H1 (cell line): Measurements from ENCODE around the gene MLPH. TPM values are rescaled to one million over a fixed set of nuclear protein-coding genes. Genes with fewer than 3 reads are reported as not detected.

Source experiments
- CTCF ChIA-PET: fragments of 300-600 bp; sonication (Branson Sonifier 250); formaldehyde crosslinking; loops from one replicate; lab custom pipeline; 2021; ENCODE audit not compliant: partially characterized antibody; lab: Charles Lee
- POLR2A ChIA-PET: fragments of 300-600 bp; sonication (Branson Sonifier 250); formaldehyde crosslinking; loops from one replicate; lab custom pipeline; 2021; ENCODE audit warnings: inconsistent platforms; ENCODE audit not compliant: partially characterized antibody; lab: Charles Lee
- DNase-seq, 2 experiments: peaks; one replicate each; pipeline versions ENCODE4 v3.0.0 to v3.0.0-alpha.2; 2010 to 2022; ENCODE audit warnings: low spot score in 2 of 2, low read depth in 1 of 2, mixed read lengths in 1 of 2
- FAIRE-seq: peaks from 2 replicates; lab custom pipeline; 2011; peaks lifted over from hg19 to GRCh38; lab: Jason Lieb, UNC
- H2AFZ ChIP-seq: 2 replicates; pipeline ENCODE4 v1.8.1; 2012; ENCODE audit warnings: low read length, inconsistent platforms
- H2AK5ac ChIP-seq: 2 replicates; pipeline ENCODE4 v1.6.1; 2013; ENCODE audit warnings: low read depth, low read length
- H2BK120ac ChIP-seq: replicated peaks from 2 replicates; pipeline ENCODE3; 2013; ENCODE audit warnings: low read depth, low read length, inconsistent platforms
- H2BK12ac ChIP-seq: 2 replicates; pipeline ENCODE4 v1.6.1; 2013; ENCODE audit warnings: low read depth, low read length
- H2BK15ac ChIP-seq: 2 replicates; pipeline ENCODE4 v1.6.1; 2013; ENCODE audit warnings: low read length
- H2BK20ac ChIP-seq: 2 replicates; pipeline ENCODE4 v1.6.1; 2013; ENCODE audit warnings: low read length
- H2BK5ac ChIP-seq: 2 replicates; pipeline ENCODE4 v1.6.1; 2013; ENCODE audit warnings: low read depth, low read length
- H3K14ac ChIP-seq: 2 replicates; pipeline ENCODE4 v1.6.1; 2013; ENCODE audit warnings: inconsistent platforms; ENCODE audit not compliant: insufficient read length
- H3K18ac ChIP-seq: 2 replicates; pipeline ENCODE4 v1.6.1; 2013; ENCODE audit warnings: low read length; ENCODE audit errors: extremely low read depth
- H3K23ac ChIP-seq: 2 replicates; pipeline ENCODE4 v1.6.1; 2013; ENCODE audit warnings: inconsistent platforms; ENCODE audit not compliant: insufficient read length
- H3K23me2 ChIP-seq: 2 replicates; pipeline ENCODE4 v1.6.1; 2013; ENCODE audit warnings: low read depth, low read length
- H3K27ac ChIP-seq: 2 replicates; pipeline ENCODE4 v1.6.1; 2011; ENCODE audit warnings: low read depth, low read length, inconsistent platforms
- H3K27me3 ChIP-seq, 4 experiments: replicated peaks in 1 of 4; 1 replicate in 1 of 4; 2 replicates in 3 of 4; pipeline versions ENCODE4 v1.6.1 to v1.8.1; 2011 to 2013; ENCODE audit warnings: low read length in 3 of 4, mild to moderate bottlenecking in 3 of 4, inconsistent platforms in 2 of 4, mixed read lengths in 2 of 4, moderate library complexity in 1 of 4; ENCODE audit not compliant: control insufficient read depth in 3 of 4, insufficient read depth in 3 of 4; ENCODE audit errors: extremely low read depth in 1 of 4
- H3K36me3 ChIP-seq, 4 experiments: 2 replicates each; pipeline versions ENCODE4 v1.6.1 to v1.8.1; 2011 to 2013; ENCODE audit warnings: mild to moderate bottlenecking in 4 of 4, low read length in 3 of 4, moderate library complexity in 2 of 4, control low read depth in 1 of 4, inconsistent platforms in 1 of 4; ENCODE audit not compliant: insufficient read depth in 4 of 4, control insufficient read depth in 2 of 4
- H3K4ac ChIP-seq: replicated peaks from 2 replicates; pipeline ENCODE3; 2013; ENCODE audit warnings: low read length, low read depth, mixed read lengths, inconsistent platforms; ENCODE audit not compliant: insufficient read length
- H3K4me1 ChIP-seq, 4 experiments: replicated peaks in 1 of 4; 1 replicate in 1 of 4; 2 replicates in 3 of 4; pipeline versions ENCODE4 v1.6.1 to v1.8.1; 2011 to 2013; ENCODE audit warnings: low read length in 3 of 4, inconsistent platforms in 2 of 4, mixed read lengths in 1 of 4; ENCODE audit not compliant: insufficient read depth in 4 of 4, control insufficient read depth in 3 of 4
- H3K4me2 ChIP-seq, 2 experiments: 2 replicates each; pipeline versions ENCODE4 v1.6.1 to v1.8.1; 2011 to 2013; ENCODE audit warnings: low read depth in 2 of 2, low read length in 2 of 2, control low read depth in 1 of 2, inconsistent platforms in 1 of 2, mild to moderate bottlenecking in 1 of 2; ENCODE audit not compliant: insufficient read depth in 1 of 2
- H3K4me3 ChIP-seq, 4 experiments: fragments of 200-600, 300-600 bp in 1 of 4; sonication (generic), shearing (Covaris generic), sonication (Bioruptor Twin) in 1 of 4; 2 replicates each; pipeline versions ENCODE4 v1.5.1 to v1.8.1; 2011 to 2016; ENCODE audit warnings: low read length in 4 of 4, low read depth in 3 of 4, control low read depth in 2 of 4, inconsistent platforms in 2 of 4, mild to moderate bottlenecking in 2 of 4, mixed read lengths in 1 of 4, moderate library complexity in 1 of 4; ENCODE audit not compliant: insufficient read depth in 2 of 4; ENCODE audit errors: extremely low read depth in 1 of 4
- H3K56ac ChIP-seq: replicated peaks from 2 replicates; pipeline ENCODE3; 2013; ENCODE audit warnings: low read depth, mild to moderate bottlenecking, mixed read lengths, low read length, inconsistent platforms; ENCODE audit not compliant: insufficient read length
- H3K79me1 ChIP-seq: 2 replicates; pipeline ENCODE4 v1.6.1; 2013; ENCODE audit warnings: low read depth, low read length, control low read depth
- H3K79me2 ChIP-seq, 2 experiments: 2 replicates each; pipeline versions ENCODE4 v1.6.1 to v1.8.1; 2012 to 2013; ENCODE audit warnings: low read length in 2 of 2, mild to moderate bottlenecking in 2 of 2, inconsistent platforms in 1 of 2; ENCODE audit not compliant: insufficient read depth in 2 of 2, control insufficient read depth in 1 of 2
- H3K9ac ChIP-seq, 4 experiments: replicated peaks in 1 of 4; 1 replicate in 1 of 4; 2 replicates in 3 of 4; pipeline versions ENCODE4 v1.6.1 to v1.8.1; 2011 to 2013; ENCODE audit warnings: low read depth in 3 of 4, low read length in 3 of 4, control low read depth in 2 of 4, mild to moderate bottlenecking in 2 of 4, moderate library complexity in 2 of 4, inconsistent platforms in 1 of 4; ENCODE audit errors: extremely low read depth in 1 of 4
- H3K9me3 ChIP-seq, 2 experiments: 2 replicates each; pipeline versions ENCODE4 v1.6.1 to v1.8.1; 2012 to 2013; ENCODE audit warnings: mild to moderate bottlenecking in 2 of 2, moderate library complexity in 2 of 2, control low read depth in 1 of 2, inconsistent platforms in 1 of 2, low read depth in 1 of 2, low read length in 1 of 2, mixed read lengths in 1 of 2; ENCODE audit not compliant: insufficient read depth in 2 of 2
- H4K20me1 ChIP-seq, 2 experiments: replicated peaks in 1 of 2; 2 replicates each; pipeline versions ENCODE3 to v1.8.1; 2011 to 2013; ENCODE audit warnings: inconsistent platforms in 2 of 2, low read length in 2 of 2, mild to moderate bottlenecking in 1 of 2; ENCODE audit not compliant: insufficient read depth in 2 of 2, control insufficient read depth in 1 of 2
- H4K5ac ChIP-seq: 2 replicates; pipeline ENCODE4 v1.6.1; 2013; ENCODE audit warnings: low read length, low read depth, mixed read lengths, inconsistent platforms; ENCODE audit not compliant: insufficient read length
- H4K8ac ChIP-seq: 2 replicates; pipeline ENCODE4 v1.8.0; 2013; ENCODE audit warnings: mild to moderate bottlenecking, moderate library complexity, low read length, inconsistent platforms; ENCODE audit not compliant: insufficient read depth; ENCODE audit errors: extremely low read depth
- H4K91ac ChIP-seq: replicated peaks from 2 replicates; pipeline ENCODE3; 2013; ENCODE audit warnings: low read length, mixed read lengths, inconsistent platforms; ENCODE audit not compliant: insufficient read length
- BACH1 ChIP-seq: IDR thresholded peaks from 2 replicates; pipeline ENCODE4 v1.6.1; 2012; ENCODE audit warnings: low read length, improper control_type of control experiment
- CBX8 ChIP-seq: fragments of 300-800, 300-1000 bp; sonication (generic); IDR thresholded peaks from 2 replicates; pipeline ENCODE4 v1.7.1; 2016; ENCODE audit warnings: low read depth, low read length, borderline replicate concordance
- EP300 ChIP-seq, 2 experiments: IDR thresholded peaks; 1 replicate in 1 of 2; 2 replicates in 1 of 2; pipeline ENCODE4 v1.6.1; 2011 to 2012; ENCODE audit warnings: low read depth in 2 of 2, low read length in 2 of 2, mild to moderate bottlenecking in 2 of 2, borderline replicate concordance in 1 of 2, inconsistent platforms in 1 of 2, moderate library complexity in 1 of 2
- GTF2F1 ChIP-seq: IDR thresholded peaks from 2 replicates; pipeline ENCODE4 v1.6.1; 2012; ENCODE audit warnings: low read depth, low read length, improper control_type of control experiment, borderline replicate concordance
- JUND ChIP-seq: IDR thresholded peaks from 2 replicates; pipeline ENCODE4 v1.6.1; 2011; ENCODE audit warnings: mild to moderate bottlenecking, improper control_type of control experiment, low read length
- KDM1A ChIP-seq: fragments of 200-600, 300-600 bp; sonication (generic); IDR thresholded peaks from 2 replicates; pipeline ENCODE4 v1.7.1; 2016; ENCODE audit warnings: mild to moderate bottlenecking, low read length, borderline replicate concordance
- KDM4A ChIP-seq: IDR thresholded peaks from one replicate; pipeline ENCODE4 v1.7.1; 2012; ENCODE audit warnings: low read depth, mild to moderate bottlenecking, moderate library complexity, low read length, inconsistent platforms; ENCODE audit not compliant: severe bottlenecking
- POLR2A ChIP-seq, 2 experiments: IDR thresholded peaks; 1 replicate in 1 of 2; 2 replicates in 1 of 2; pipeline ENCODE4 v1.6.1; 2011; ENCODE audit warnings: low read depth in 2 of 2, low read length in 2 of 2, mild to moderate bottlenecking in 2 of 2; ENCODE audit errors: control extremely low read depth in 1 of 2
- RAD21 ChIP-seq, 2 experiments: IDR thresholded peaks in 1 of 2; conservative IDR thresholded peaks in 1 of 2; 2 replicates each; pipeline ENCODE4 v1.6.1; 2011; ENCODE audit warnings: low read depth in 2 of 2, low read length in 2 of 2, improper control_type of control experiment in 1 of 2, inconsistent platforms in 1 of 2, mild to moderate bottlenecking in 1 of 2, moderate library complexity in 1 of 2
- TAF7 ChIP-seq: optimal IDR thresholded peaks from 2 replicates; pipeline ENCODE3; 2011; ENCODE audit warnings: low read depth, mild to moderate bottlenecking, inconsistent platforms, low read length, moderate library complexity, borderline replicate concordance
- USF2 ChIP-seq: IDR thresholded peaks from 2 replicates; pipeline ENCODE4 v1.6.1; 2011; ENCODE audit warnings: low read length, improper control_type of control experiment
- WGBS, 2 experiments: shearing (Covaris generic) in 1 of 2; methylation state at CpG; one replicate each; pipeline versions ENCODE4 v1.1.6 to v1.1.7; 2013 to 2015; ENCODE audit warnings: low lambda C conversion rate in 2 of 2, mixed read lengths in 2 of 2, inconsistent platforms in 1 of 2, low coverage in 1 of 2, missing lambda C conversion rate in 1 of 2; ENCODE audit not compliant: insufficient replicate concordance in 2 of 2, insufficient coverage in 1 of 2, insufficient read length in 1 of 2; ENCODE audit errors: extremely low coverage in 1 of 2, missing lambda C conversion rate in 1 of 2; 5-methylcytosine and 5-hydroxymethylcytosine counted together
- polyA plus RNA-seq, 7 experiments: library from polyadenylated mRNA; depleted of rRNA in 3 of 7; stranded (reverse) in 5 of 7; unstranded in 2 of 7; fragments of >200 nt in 5 of 7; fragments of 200-250 nt in 2 of 7; gene quantifications; 1 replicate in 5 of 7; 2 replicates in 1 of 7; 4 replicates in 1 of 7; pipeline versions ENCODE4 v1.2.1 to v1.2.3, GENCODE V29; 2011 to 2013; ENCODE audit warnings: missing spikeins in 2 of 7, mixed read lengths in 2 of 7
- total RNA-seq: library from RNA; stranded (reverse); fragmentation: NEBNext Ultra II Directional; extraction: Animal tissue kit (Norgen Biotek cat#: 25700); gene quantifications from 2 replicates; pipeline ENCODE4 v1.2.1, GENCODE V29; 2021

The MLPH gene
- total and polyA plus RNA-seq, 2 of the 8 experiments (the other 6 are each of a cell fraction or from before 2014, with no cell fraction given) = 12.7 to 17.0 TPM

- no peak overlapping the region for H2AFZ ChIP-seq
- H3K18ac ChIP-seq = no peak overlapping the region
- no peak overlapping the region for H2BK15ac ChIP-seq
- H3K4ac ChIP-seq = no peak overlapping the region
- no peak overlapping the region for H3K9ac ChIP-seq
- DNase-seq (no peak), FAIRE-seq (no peak)
- H4K20me1 ChIP-seq = peaks cover 0 to 8% of the 10 kb centered on the region in 2 experiments
- no peak overlapping the region for H2AK5ac ChIP-seq
- no peak overlapping the region for H2BK20ac ChIP-seq
- H4K5ac ChIP-seq = no peak overlapping the region
- H3K79me1 ChIP-seq = no peaks in the 10 kb centered on the region
- H3K9me3 ChIP-seq = no peaks in the 10 kb centered on the region
- H2BK12ac ChIP-seq = no peak overlapping the region
- peaks cover 0 to 2% (median 1%) of the 10 kb centered on the region in 4 experiments; a peak in 3 of 7 replicates for H3K4me1 ChIP-seq
- H2BK5ac ChIP-seq = no peak overlapping the region
- 100% methylated on average over 1 of the region's 1 CpG; no CpG with 5 or more reads in 1 of the 2 experiments for WGBS, 2 experiments
- H3K4me3 ChIP-seq = no peak overlapping the region
- H3K14ac ChIP-seq = no peak overlapping the region
- no peak overlapping the region for H3K23ac ChIP-seq
- H3K56ac ChIP-seq = peak overlapping the region; percentile 39
- 0 out of 8 replicates have a peak, but pooled peaks cover 0 to 2% (median 0%) of the 10 kb centered on the region in 4 experiments for H3K36me3 ChIP-seq
- no peak overlapping the region for H3K4me2 ChIP-seq
- no peak overlapping the region for H2BK120ac ChIP-seq
- ChIA-PET POLR2A (interaction anchor here (3.1 kb wide), 1 partner anchor 15 kb away, joined by 9 read pairs; no protein-coding TSS in a partner anchor), CTCF (no interaction called here)
- no peak overlapping the region for H4K91ac ChIP-seq
- H4K8ac ChIP-seq = no peak overlapping the region
- H3K27ac ChIP-seq = no peak overlapping the region
- no peaks in the 10 kb centered on the region for H3K79me2 ChIP-seq
- no peaks in the 10 kb centered on the region for H3K27me3 ChIP-seq
- peaks cover 18% of the 10 kb centered on the region; the same call in 1 of the 2 replicates for H3K23me2 ChIP-seq
- TF ChIP-seq KDM1A = no peak
- no peak for TF ChIP-seq CBX8
- no peak for TF ChIP-seq KDM4A
- TF ChIP-seq USF2 = no peak
- TF ChIP-seq RAD21 (IDR thresholded peaks at IDR 0.05 in 1 of 2, conservative IDR thresholded peaks at IDR 0.05 in 1 of 2; ENCODE audit: low read depth in 2 of 2, low read length in 2 of 2) = no peak
- TF ChIP-seq EP300 (IDR thresholded peaks at IDR 0.05; ENCODE audit: borderline replicate concordance in 1 of 2, low read depth in 2 of 2, low read length in 2 of 2) = no peak
- no peak for TF ChIP-seq JUND
- no peak for TF ChIP-seq BACH1
- TF ChIP-seq POLR2A (IDR thresholded peaks at IDR 0.05; ENCODE audit: control extremely low read depth in 1 of 2, low read depth in 2 of 2, low read length in 2 of 2) = no peak
- no peak for TF ChIP-seq TAF7
- no peak for TF ChIP-seq GTF2F1
Observed at GRCh38 chr2:237517990-237518389, 30.9 kb downstream of the MLPH start.
